Measurements from ENCODE around the gene MARVELD2.
"Not testable (repeated sequence)": the region's sequence is repeated elsewhere in the genome, so short reads cannot be mapped to it uniquely, and the experiment has no call there.

The MARVELD2 gene

GRCh38 chr5:69449511-69449910, 34.6 kb downstream of the MARVELD2 start:
- DNase-seq = no peak

GRCh38 chr5:69450116-69450515, 35.2 kb downstream of the MARVELD2 start:
- no peak for DNase-seq

GRCh38 chr5:69450527-69450926, 35.6 kb downstream of the MARVELD2 start:
- DNase-seq = not testable (repeated sequence)

GRCh38 chr5:69451941-69452647, 37.2 kb downstream of the MARVELD2 start:
- DNase-seq = no peak

- DNase-seq = not testable (repeated sequence)
Measured at GRCh38 chr5:69453487-69453886, 38.6 kb downstream of the MARVELD2 start.

GRCh38 chr5:69454460-69455249, 39.7 kb downstream of the MARVELD2 start:
- no peak for DNase-seq

- not testable (repeated sequence) for DNase-seq
Measured at GRCh38 chr5:69455428-69455988, 40.6 kb downstream of the MARVELD2 start.

- no peak for DNase-seq
Measured at GRCh38 chr5:69462170-69462569, 47.3 kb downstream of the MARVELD2 start.

GRCh38 chr5:69466375-69466774, 51.5 kb downstream of the MARVELD2 start:
- DNase-seq = not testable (repeated sequence)

GRCh38 chr5:69467442-69468225, 52.7 kb downstream of the MARVELD2 start:
- no peak for DNase-seq

- no peak for DNase-seq
Measured at GRCh38 chr5:69468631-69469030, 53.7 kb downstream of the MARVELD2 start.

GRCh38 chr5:69471516-69471915, 56.6 kb downstream of the MARVELD2 start:
- not testable (repeated sequence) for DNase-seq

- DNase-seq = not testable (repeated sequence)
Measured at GRCh38 chr5:69472535-69473143, 57.7 kb downstream of the MARVELD2 start.

GRCh38 chr5:69477170-69477569, 62.3 kb downstream of the MARVELD2 start:
- no peak for DNase-seq

GRCh38 chr5:69478296-69478695, 63.4 kb downstream of the MARVELD2 start:
- not testable (repeated sequence) for DNase-seq

- no peak for DNase-seq
Measured at GRCh38 chr5:69484891-69485290, 70.0 kb downstream of the MARVELD2 start.

GRCh38 chr5:69485471-69485870, 70.6 kb downstream of the MARVELD2 start:
- no peak for DNase-seq

- DNase-seq = no peak
Measured at GRCh38 chr5:69489246-69489645, 74.3 kb downstream of the MARVELD2 start.

- no peak for DNase-seq
Measured at GRCh38 chr5:69491027-69491426, 76.1 kb downstream of the MARVELD2 start.

- DNase-seq = no peak
Measured at GRCh38 chr5:69491838-69492390, 77.0 kb downstream of the MARVELD2 start.

- DNase-seq = peak in 1 of 2 donors; percentile 3
Measured at GRCh38 chr5:69492391-69492922, 77.5 kb downstream of the MARVELD2 start, which contains the start of gene OCLN. OCLN (plus strand) TSS chr5:69492790; CDS start chr5:69504245, 11,455 bp downstream.

GRCh38 chr5:69492923-69493395, 78.0 kb downstream of the MARVELD2 start:
- no peak for DNase-seq

Data from hippocampal formation (tissue), 2 donors.